ENCODE data around the gene INPP5A.

The INPP5A gene

GRCh38 chr10:132536241-132536876 lies 1.2 kb upstream of the INPP5A start:
- no peak for DNase-seq

GRCh38 chr10:132536877-132537683 lies 507 bp upstream of the INPP5A start:
- peak; percentile 99 to 100 (median 100) for DNase-seq

- DNase-seq, result peak in 1 of 4 experiments; percentile 30
These were observed 623 bp downstream of the INPP5A start for GRCh38 chr10:132538031-132538789.

GRCh38 chr10:132538790-132539421 lies 1.3 kb downstream of the INPP5A start:
- DNase-seq, result peak in 2 of 4 experiments; percentile 17 to 38

- no peak for DNase-seq
These were observed 1.8 kb downstream of the INPP5A start for GRCh38 chr10:132539431-132539839.

- DNase-seq, result no peak
These were observed 2.3 kb downstream of the INPP5A start for GRCh38 chr10:132539894-132540293.

- peak in 2 of 4 experiments; percentile 25 to 43 for DNase-seq
These were observed 2.9 kb downstream of the INPP5A start for GRCh38 chr10:132540456-132540855.

GRCh38 chr10:132541129-132541528 lies 3.5 kb downstream of the INPP5A start:
- DNase-seq, result no peak

GRCh38 chr10:132541601-132542011 lies 4.0 kb downstream of the INPP5A start:
- DNase-seq, result no peak

- DNase-seq, result no peak
These were observed 4.6 kb downstream of the INPP5A start for GRCh38 chr10:132542086-132542775.

- no peak for DNase-seq
These were observed 5.2 kb downstream of the INPP5A start for GRCh38 chr10:132542819-132543218.

GRCh38 chr10:132543916-132544743 lies 6.5 kb downstream of the INPP5A start:
- DNase-seq, result no peak

GRCh38 chr10:132544744-132545658 lies 7.4 kb downstream of the INPP5A start:
- DNase-seq, result peak; percentile 27 to 45 (median 42)

GRCh38 chr10:132545659-132546367 lies 8.2 kb downstream of the INPP5A start:
- DNase-seq, result no peak

- DNase-seq, result peak; percentile 40 to 51 (median 46)
These were observed 9.2 kb downstream of the INPP5A start for GRCh38 chr10:132546567-132547420.

- DNase-seq, result peak in 2 of 4 experiments; percentile 50 to 52
These were observed 9.9 kb downstream of the INPP5A start for GRCh38 chr10:132547421-132547861.

GRCh38 chr10:132548106-132548823 lies 10.7 kb downstream of the INPP5A start:
- no peak for DNase-seq

- no peak for DNase-seq
These were observed 11.3 kb downstream of the INPP5A start for GRCh38 chr10:132548869-132549268.

All from suppressor macrophage (primary cell).